AG09309 (cell line): ENCODE results near the gene SH3GLB2.
"Not testable (repeated sequence)": the region's sequence is repeated elsewhere in the genome, so short reads cannot be mapped to it uniquely, and the experiment has no call there.

Experiments
- DNase-seq: peaks from one replicate; pipeline ENCODE4 v3.0.0-alpha.2; 2010; ENCODE audit warnings: low read depth
- H3K4me3 ChIP-seq: 2 replicates; pipeline ENCODE4 v1.5.1; 2011; ENCODE audit warnings: mild to moderate bottlenecking, low read depth, low read length, moderate library complexity; ENCODE audit not compliant: control insufficient read depth
- TF ChIP-seq, protein P1 (sequence below): IDR thresholded peaks from 2 replicates; pipeline ENCODE4 v1.5.1; 2011; ENCODE audit warnings: mild to moderate bottlenecking, low read depth, low read length, inconsistent platforms; ENCODE audit not compliant: insufficient read depth, control insufficient read depth; ENCODE audit errors: missing control alignments

Gene SH3GLB2

DNA sequence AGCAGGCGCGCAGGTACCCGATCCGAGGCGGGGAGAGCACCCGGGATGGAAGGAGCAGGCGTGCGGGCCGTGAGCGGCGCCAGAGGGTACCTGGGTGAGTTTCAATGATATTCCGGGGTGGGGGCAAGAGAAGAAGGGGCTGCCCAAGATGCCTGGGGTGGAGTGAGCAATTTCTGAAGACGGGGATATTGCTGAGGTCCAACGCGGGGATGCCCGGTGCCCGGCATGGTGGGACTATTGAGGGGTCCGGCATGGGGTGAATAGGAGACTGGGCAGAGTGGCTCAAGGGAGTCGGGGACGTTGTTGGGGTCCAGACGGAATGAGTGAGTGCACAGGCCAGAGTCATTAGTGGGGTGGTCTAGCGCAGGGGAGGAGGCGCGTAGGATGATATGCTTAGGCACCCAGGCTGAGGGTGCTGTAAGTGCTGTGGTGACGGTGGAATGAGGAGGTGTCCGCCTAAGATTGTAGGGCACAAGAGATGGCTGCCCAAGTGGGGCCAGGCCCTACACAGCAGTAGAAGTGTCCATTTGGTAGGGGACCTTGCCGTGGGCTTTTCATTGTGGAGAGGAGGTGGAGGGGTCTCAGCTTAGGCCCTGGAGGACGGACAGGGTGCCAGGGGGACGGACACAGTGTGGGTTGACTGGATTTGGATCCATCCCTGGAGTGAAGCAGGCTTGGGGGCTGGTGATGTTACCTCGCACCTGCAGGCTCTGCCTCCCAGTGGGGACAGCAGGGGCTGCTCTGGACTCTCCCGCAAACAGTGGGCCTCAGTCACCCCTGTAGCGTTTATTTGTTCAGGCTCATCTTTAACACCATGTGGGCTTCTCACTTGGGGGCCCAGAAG, 9.0 kb upstream of the SH3GLB2 start:
- DNase-seq = no peak
- TF ChIP-seq, protein P1, sequence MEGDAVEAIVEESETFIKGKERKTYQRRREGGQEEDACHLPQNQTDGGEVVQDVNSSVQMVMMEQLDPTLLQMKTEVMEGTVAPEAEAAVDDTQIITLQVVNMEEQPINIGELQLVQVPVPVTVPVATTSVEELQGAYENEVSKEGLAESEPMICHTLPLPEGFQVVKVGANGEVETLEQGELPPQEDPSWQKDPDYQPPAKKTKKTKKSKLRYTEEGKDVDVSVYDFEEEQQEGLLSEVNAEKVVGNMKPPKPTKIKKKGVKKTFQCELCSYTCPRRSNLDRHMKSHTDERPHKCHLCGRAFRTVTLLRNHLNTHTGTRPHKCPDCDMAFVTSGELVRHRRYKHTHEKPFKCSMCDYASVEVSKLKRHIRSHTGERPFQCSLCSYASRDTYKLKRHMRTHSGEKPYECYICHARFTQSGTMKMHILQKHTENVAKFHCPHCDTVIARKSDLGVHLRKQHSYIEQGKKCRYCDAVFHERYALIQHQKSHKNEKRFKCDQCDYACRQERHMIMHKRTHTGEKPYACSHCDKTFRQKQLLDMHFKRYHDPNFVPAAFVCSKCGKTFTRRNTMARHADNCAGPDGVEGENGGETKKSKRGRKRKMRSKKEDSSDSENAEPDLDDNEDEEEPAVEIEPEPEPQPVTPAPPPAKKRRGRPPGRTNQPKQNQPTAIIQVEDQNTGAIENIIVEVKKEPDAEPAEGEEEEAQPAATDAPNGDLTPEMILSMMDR = no peak
- H3K4me3 ChIP-seq = peak overlapping the region; percentile 98

DNA sequence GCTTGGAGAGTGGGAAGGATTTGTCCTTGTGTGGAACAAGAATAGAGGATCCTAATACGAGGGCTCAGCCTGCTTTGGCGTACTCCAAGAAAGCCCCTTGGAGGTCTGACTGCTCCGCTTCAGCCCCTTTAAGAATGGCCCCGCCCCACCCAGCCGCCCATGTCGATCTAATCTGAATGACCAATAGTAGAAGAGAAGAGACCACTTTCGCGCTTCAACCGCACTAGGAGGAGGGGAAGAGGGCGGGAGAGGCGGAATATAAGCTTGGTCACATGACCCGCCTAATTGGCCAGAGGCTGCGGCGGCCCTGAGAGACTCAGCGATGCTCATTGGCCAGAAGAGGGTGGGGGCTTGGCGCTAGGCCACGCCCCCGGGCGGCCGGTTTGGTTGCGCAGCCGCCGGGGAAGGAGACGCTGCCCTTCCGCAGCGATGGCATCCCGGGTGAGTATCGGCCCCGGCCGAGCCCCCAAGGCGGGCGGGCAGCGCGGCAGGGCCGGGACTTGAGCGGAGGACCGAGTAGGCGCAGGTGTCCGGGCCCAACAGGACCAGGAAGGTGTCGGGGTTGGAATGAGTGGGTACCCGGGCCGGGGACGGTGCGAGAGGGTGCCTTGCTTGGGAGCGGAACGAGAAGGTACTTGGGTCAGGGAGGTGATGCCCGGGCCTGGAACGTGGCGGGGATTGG, 8.3 kb upstream of the SH3GLB2 start, which contains the start of gene MIGA2:
TSS of gene MIGA2 (plus strand) at position 386 of the 682 bp plus-strand sequence. CDS start 3,969 bp downstream, outside the sequence.
- peak; percentile 95 for DNase-seq
- H3K4me3 ChIP-seq = peak within 1 kb of the TSS; percentile 98
- TF ChIP-seq, protein P1 = no peak

DNA sequence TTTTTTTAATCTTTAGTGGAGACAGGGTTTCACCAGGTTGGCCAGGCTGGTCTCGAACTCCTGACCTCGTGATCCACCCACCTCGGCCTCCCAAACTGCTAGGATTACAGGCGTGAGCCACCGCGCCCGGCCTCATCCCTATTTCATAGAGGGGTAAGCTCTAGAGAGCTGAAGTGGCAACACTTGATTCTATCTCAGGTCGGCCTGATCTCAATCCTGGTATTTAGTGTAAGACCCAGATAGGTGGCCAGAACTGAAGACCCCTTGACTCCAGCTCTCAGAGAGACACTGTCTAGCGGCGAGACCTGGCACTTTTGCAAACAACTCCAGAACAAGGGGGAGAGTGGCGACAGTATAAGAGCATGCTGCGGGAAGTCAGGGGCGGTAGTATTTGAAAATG, 7.7 kb upstream of the SH3GLB2 start:
- H3K4me3 ChIP-seq = peak overlapping the region; percentile 30
- DNase-seq = not testable (repeated sequence)

DNA sequence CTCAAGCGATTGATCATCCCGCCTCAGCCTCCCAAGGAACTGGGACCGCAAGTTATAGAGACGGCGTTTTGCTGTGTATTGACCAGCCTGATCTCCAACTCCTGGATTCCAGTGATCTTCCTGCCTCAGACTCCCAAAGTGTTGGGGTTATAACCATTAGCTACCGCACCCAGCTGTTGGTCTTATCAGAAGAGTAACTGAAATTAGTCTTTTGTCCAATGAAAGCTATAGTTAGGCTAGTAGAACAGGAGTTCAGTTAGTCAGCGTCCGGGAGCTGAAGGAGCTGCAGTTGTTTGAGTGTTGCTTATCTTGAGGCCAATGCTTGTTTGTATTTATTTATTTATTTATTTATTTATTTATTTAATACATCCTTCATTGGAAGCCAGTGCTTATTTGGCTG, 5.1 kb upstream of the SH3GLB2 start:
- no peak overlapping the region for H3K4me3 ChIP-seq
- TF ChIP-seq, protein P1 = no peak
- DNase-seq = no peak

DNA sequence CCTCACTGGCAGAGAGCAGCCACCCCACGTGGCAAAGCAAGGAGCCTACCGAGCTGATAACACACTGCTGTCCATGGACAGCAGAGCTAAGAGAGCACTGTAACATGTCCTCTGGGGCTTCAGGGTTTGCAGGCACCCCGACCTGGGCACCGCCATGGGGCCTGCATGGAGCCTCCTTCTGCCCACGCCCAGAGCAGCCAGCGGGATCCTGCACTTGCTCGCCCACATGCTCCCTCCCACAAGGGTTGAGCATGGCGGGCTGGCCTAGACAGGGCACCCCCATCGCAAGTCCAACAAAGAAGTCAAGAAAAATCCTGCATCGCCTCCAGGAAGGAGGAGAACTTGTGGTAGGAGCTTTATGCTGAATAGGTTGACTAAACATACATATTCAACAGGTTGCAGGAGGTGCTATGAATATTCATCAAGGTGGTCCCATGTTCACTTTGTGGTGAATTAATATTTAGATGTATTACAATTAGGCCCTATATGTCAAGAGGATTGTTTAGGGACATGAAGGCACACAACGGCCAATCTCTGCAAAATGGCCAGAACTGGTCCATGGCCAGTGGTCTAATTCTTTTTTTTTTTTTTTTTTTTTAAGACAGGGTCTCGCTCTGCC, 4.5 kb upstream of the SH3GLB2 start:
- no peak for DNase-seq
- TF ChIP-seq, protein P1 = no peak
- H3K4me3 ChIP-seq = no peak overlapping the region

DNA sequence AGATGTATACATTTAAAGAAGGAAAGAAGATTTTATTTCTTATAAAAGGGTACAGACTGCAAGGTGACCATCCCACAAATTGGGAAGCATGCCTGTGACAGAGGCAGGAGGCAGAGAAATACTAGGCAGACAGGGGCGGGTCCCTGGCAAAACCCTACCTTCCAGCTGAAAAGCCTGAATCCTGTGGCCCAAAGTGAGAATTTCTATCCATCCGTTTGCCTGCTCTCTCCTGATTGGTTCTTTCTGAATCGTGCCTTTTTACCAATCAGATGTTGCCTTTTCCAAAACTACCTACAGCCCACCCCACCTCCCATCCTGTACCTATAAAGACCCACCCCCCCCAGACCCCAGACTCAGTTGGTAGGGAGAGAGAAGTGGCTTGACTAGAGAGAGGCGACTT, 3.4 kb upstream of the SH3GLB2 start:
- no peak overlapping the region for H3K4me3 ChIP-seq

More for the DNA sequence above, 3.4 kb upstream of the SH3GLB2 start:
- DNase-seq = no peak
- TF ChIP-seq, protein P1 = no peak
